GM18502 (cell line): Measurements from ENCODE around the gene CHKA.

ENCODE experiments used
- ATAC-seq: cut with Tn5 transposase; IDR thresholded peaks from one replicate; pipeline ENCODE4 v1.9.1; 2021; ENCODE audit warnings: mild to moderate bottlenecking; ENCODE audit not compliant: unreplicated experiment, poor library complexity

Gene CHKA

DNA sequence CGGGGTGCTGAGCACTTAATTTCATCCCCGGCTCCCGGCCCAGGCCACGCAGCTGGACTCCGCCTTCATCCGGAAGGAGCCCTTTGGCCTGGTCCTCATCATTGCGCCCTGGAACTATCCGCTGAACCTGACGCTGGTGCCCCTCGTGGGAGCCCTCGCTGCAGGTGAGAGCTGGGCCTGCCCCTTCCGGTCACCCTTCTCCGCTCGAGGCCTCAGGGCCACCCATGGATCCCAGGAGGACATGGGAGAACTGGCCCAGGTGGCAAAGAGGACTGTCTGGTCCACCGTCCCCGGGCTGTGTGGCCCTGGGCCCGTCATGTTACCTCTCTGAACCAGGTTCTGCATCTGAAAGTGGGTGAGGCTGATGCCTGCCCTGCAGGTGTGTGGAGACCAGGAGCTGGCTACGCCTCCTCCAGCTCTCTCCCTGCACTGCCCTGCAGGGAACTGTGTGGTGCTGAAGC lies 102.4 kb downstream of the CHKA start:
- no peak for ATAC-seq

GRCh38 chr11:68017980-68018729 lies 103.0 kb downstream of the CHKA start:
- ATAC-seq = no peak

DNA sequence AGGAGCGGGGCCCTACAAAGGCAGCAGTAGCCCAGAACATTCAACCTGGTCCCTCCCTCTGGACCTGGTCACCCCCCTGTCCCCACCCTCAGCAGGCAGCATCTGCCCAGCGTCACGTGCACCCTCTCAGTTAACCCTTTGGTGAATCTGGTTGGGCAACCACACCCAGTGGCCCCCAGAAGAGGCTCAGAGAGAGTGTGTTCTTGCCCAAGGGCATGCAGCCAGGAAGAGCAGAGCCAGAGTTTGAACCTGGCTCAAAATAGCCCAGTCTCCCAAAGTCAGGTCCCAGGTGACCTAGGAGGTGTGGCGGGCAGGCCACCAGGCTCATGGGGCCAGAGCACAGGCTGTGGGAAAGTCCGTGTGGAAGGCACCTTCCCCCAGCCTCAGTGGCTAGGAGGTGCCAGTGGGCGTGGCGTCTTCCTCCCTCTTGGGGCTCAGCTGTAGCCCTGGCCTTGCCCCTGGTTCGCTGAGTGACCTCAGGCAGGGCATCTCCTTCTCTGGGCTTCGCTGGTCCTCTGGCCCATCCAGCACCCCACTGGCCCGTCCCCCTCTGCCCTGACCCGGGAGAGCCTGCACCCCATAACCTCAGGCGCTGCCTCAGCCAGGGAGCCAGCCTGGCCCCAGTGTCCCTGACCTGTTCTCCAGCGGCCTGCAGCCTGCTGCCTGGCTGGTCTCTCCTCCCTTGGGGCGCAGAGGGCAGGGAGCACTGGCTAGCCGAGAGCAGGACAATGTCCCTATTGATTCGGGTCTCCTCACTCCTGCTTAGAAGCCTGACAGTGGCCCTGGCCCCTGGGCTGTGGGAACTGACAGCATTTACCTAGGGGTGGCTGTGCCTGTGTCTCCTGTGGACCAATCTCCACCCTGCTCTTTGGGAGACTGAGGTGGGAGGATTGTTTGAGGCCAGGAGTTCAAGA lies 104.0 kb downstream of the CHKA start:
- no peak for ATAC-seq

GRCh38 chr11:68016161-68016903 lies 104.9 kb downstream of the CHKA start:
- ATAC-seq = no peak

DNA sequence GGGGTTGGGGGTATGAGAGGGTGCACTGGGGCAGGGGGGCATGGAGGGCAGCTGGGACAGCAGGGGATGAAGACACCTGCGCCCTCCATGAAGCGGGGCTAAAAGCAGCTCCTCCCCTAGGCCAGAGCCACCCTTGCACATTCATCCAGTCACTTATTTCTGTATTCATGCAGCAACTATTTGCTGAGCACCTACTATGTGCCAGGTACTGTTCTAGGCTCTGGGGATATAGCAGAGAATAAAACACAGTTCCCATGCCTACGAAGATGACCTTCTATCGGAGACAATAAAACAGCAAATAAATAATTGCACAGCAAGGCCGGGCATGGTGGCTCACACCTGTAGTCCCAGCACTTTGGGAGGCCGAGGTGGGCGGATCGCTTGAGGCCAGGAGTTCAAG lies 105.7 kb downstream of the CHKA start:
- no peak for ATAC-seq

DNA sequence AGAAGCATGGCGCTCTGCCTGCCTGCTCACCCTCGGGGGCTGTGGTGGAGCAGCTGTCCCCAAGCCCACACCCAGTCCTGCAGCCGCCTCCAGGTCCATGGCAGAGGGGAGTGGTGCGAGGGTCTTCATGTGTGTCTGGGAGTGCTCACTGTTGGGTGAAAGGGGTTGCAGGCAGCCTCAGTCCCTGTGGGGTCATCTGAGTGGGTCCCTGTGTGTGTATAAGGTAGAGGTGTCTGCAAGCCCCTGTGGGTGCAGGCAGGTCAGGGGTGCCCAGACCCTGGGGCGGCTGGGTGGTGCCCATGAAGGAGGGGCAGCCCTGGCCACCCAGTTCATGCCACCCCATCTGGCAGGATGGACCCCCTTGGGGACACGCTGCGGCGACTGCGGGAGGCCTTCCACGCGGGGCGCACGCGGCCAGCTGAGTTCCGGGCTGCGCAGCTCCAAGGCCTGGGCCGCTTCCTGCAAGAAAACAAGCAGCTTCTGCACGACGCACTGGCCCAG lies 106.2 kb downstream of the CHKA start:
- ATAC-seq = no peak

GRCh38 chr11:68014157-68014946 lies 106.8 kb downstream of the CHKA start:
- ATAC-seq = no peak

DNA sequence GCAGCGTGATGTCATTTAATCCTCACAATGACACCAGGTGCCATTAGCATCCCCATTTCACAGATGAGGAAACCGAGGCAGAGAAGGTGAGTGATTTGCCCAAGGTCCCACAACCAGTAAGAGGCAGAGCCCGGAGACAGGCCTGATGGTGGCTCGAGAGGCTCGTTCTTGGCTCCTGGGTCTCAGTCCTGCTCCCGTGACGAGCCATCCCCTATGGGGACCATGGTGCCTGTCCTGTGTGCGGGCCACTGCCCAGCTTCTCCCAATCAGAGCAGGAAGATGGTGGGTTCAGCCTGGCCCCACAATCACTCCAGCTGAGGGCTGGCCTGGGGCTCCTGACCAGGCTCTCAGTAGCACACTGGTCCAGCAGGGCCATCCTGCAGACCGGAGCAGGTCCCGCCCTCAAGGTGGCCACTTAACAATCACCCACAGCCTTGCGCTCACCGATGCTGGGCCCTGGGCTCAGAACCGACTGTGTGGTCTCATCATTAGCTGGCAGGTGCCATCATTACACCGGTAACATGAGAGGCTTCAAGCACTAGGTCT lies 107.5 kb downstream of the CHKA start:
- ATAC-seq = no peak

- no peak for ATAC-seq
Observed at GRCh38 chr11:68012843-68013610, 108.2 kb downstream of the CHKA start.

- ATAC-seq = no peak
Observed at GRCh38 chr11:68012044-68012842, 108.9 kb downstream of the CHKA start.

DNA sequence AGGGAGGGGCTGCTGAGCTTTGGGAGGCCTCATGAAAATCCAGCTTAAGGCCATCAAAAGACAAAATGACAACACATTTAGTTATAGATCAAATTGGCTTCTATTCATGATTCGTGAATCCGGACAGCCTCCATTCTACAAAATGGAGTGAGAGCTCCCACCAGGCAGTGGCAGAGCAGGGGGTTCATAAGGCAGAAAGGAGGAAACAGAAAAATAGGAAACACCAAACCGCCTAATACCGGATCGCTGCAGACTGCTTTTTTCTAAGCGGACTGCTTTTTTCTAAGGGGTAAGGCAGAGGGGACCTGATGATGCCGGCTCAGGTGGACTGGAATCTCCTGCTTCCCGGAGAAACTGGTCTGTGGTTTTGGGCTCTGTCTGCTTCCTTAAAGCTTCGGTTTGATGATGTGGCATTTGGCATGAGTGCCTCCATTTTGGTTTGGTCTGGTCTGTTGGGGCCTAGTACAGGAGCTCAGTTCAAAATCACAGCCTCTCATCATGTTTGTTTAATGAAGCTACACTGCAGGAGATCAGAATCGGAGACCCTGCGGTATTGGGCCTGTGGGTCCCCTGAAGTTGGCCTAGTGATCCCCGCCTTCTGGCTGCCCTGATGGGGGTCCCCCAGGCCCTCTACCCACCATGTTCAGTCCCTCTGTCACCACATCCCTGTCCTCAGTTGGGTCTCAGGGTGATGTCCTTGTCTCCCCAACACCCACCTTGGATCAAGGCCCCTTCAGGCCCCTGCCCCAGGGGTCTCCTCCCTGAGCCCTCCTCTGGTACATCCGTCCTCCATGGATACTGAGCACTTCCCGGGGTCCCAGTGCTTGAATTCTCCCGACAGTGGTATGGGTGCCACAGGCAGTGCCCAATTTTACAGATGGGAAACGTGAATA lies 109.9 kb downstream of the CHKA start:
- no peak for ATAC-seq

DNA sequence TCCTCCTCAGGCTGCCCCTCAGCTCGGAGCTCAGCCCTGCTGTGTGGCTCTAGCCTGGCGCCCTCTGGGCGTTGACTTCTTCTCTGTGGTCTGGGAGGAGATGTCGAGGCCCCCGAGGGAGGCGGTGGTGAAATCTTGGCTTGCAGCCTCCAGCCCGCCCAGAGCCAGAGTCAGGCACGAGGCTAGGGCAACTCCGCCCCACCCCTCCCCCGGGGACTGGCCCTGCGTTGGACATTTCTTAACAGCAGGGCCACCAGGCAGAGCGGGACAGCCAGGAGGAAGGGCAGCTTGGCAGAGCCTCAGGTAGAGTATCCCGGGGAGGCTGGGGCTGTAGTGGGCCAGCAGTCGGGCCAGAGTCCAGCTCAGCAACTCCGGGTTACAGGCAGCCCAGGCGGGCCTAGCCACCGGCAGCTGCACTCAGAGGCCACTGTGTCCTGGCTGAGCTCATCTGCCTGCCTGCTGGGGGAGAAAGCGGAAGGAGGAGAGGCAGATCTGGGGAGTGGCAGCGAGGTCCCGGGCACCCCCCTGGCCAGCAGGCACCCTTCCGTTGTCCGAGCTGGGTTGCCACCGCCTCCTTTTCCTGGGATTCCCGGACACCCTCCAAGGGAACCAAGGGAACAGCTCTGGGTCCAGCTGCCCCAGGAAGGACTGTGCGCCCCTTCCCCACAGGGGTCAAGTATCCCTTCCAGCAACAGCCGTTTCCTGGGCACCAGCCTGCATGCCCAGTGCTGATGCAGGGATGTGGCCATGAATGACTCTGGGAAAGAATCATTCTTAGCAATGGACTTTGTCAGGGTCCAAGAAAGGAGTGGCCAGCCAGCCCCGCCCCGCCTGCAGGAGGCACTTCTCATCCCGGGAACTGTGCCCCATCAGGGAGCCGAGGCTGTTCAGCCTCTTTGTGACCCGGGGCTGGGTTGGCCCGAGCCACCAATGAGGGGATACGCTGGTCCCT lies 110.8 kb downstream of the CHKA start, which contains the start of gene ALDH3B1:
Gene ALDH3B1, plus strand, starts transcription at position 238 of the 952 bp plus-strand sequence. CDS start 4,971 bp downstream, outside the sequence.
- no peak for ATAC-seq

DNA sequence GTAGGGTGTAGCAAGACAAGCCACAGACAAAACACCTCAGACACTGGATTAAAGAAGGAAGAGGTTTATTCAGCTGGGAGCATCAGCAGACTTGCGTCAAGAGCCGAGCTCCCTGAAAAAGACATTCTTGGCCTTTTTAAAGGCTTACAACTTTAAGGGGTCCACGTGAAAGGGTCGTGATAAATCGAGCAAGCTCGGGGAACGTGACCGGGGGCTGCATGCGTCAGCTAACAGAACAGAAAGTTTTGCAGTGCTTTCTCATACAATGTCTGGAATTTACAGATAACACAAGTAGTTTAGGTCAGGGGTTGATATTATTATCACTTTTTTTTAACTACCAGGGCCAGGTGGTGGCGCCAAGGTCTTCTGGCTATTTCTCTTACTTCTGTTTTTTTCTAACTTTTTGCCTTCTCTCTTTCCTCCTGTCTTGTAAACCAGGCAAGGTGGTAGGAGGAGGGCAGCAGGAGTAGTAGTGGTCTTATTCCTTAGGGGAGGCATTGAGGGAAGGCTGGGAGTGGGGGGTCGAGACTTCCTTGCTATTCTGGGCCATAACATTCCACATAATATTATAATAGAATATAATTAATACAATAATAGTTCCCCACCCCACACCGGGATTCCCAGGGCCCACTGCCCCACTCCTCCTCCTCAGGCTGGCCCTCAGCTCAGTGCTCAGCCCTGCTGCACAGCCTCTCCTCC lies 111.6 kb downstream of the CHKA start:
- no peak for ATAC-seq

DNA sequence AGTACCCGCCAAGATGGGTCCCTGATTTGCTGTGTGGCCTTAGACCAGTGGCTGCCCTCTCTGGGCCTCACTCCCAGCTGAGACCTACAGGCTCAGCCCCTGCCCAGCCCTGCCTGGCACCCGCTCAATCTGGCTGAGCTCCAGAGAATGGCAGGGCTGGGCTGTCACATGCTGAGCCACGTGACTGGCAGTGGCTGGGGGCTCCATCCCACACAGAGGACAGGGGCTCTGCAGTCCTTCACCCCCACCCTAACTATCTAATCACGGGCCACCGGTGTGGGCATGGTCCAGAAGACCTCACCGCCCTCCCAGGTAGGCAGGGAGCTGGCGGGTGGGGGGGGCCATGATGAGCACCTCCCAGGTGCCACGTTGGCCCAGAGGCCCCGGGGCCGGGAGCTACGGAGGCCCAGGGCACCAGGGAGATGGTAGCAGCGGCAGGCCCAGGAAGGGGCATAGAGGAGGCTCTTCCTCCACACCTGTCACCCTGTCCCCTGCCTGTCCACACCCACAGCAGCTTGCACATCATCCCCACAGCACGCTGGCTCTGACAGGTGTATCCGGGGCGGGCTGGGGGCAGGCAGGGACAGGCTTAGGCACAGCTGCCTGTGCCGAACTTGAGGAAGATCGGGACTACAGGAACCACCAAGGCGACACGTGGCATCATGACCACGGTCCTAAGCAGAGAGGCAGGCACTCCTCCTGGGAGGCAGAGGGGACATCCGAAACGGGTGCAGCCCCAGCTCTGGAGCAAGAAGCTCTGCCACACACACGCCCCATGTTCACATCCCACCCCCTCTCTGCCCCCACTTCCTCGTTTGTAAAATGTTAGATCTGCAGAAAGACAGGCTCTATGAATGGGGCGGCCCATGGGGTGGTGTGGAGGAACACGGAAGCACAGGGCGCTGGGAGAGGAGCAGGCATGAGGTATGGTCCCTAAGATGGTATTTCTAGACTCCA lies 112.5 kb downstream of the CHKA start:
- ATAC-seq = no peak
